GM21786 (cell line): ENCODE results near the gene SLC5A5.

Experiments used
- ATAC-seq: cut with Tn5 transposase; IDR thresholded peaks from one replicate; pipeline ENCODE4 v1.9.1; 2021; ENCODE audit not compliant: unreplicated experiment

The SLC5A5 gene

GRCh38 chr19:17871878-17872250, at the start of gene SLC5A5:
TSS of gene SLC5A5 (plus strand) at chr19:17871945. CDS start at chr19:17872320, 375 bp downstream.
- no peak for ATAC-seq

- no peak for ATAC-seq
Measured at GRCh38 chr19:17824339-17824738, 47.4 kb upstream of the SLC5A5 start.

- no peak for ATAC-seq
Measured at GRCh38 chr19:17826508-17827056, 45.2 kb upstream of the SLC5A5 start.

- ATAC-seq: no peak
Measured at GRCh38 chr19:17829855-17830566, 41.7 kb upstream of the SLC5A5 start.

- no peak for ATAC-seq
Measured at GRCh38 chr19:17830567-17831418, 41.0 kb upstream of the SLC5A5 start.

- no peak for ATAC-seq
Measured at GRCh38 chr19:17831419-17831888, 40.3 kb upstream of the SLC5A5 start.

- ATAC-seq: no peak
Measured at GRCh38 chr19:17832443-17833208, 39.1 kb upstream of the SLC5A5 start.

- no peak for ATAC-seq
Measured at GRCh38 chr19:17834350-17835181, 37.2 kb upstream of the SLC5A5 start.

GRCh38 chr19:17835182-17836006, 36.4 kb upstream of the SLC5A5 start:
- no peak for ATAC-seq

- no peak for ATAC-seq
Measured at GRCh38 chr19:17836530-17836929, 35.2 kb upstream of the SLC5A5 start.

- no peak for ATAC-seq
Measured at GRCh38 chr19:17837972-17838371, 33.8 kb upstream of the SLC5A5 start.

GRCh38 chr19:17840019-17840418, 31.7 kb upstream of the SLC5A5 start:
- no peak for ATAC-seq

GRCh38 chr19:17841371-17841809, 30.4 kb upstream of the SLC5A5 start:
- ATAC-seq: no peak

GRCh38 chr19:17841810-17842662, 29.7 kb upstream of the SLC5A5 start:
- ATAC-seq: no peak

GRCh38 chr19:17842663-17843291, 29.0 kb upstream of the SLC5A5 start:
- no peak for ATAC-seq

- ATAC-seq: no peak
Measured at GRCh38 chr19:17843292-17843827, 28.4 kb upstream of the SLC5A5 start.

GRCh38 chr19:17843908-17844490, 27.7 kb upstream of the SLC5A5 start:
- no peak for ATAC-seq
